Measurements from ENCODE around the gene CNTN4. TPM values are rescaled to one million over a fixed set of nuclear protein-coding genes. Genes with fewer than 3 reads are reported as not detected.

CNTN4 gene
- total and polyA plus RNA-seq, 2 experiments from 2014 or later = 0.91 to 4.0 TPM

- no peaks in the 10 kb centered on the region for H3K27me3 Mint-ChIP-seq (ENCODE audit: insufficient read depth, low read depth, poor library complexity)
- H3K36me3 Mint-ChIP-seq (ENCODE audit: low read depth) = peaks cover 30% of the 10 kb centered on the region
- Histone ChIP-seq H3K27me3 (ENCODE audit: insufficient read depth) (no peaks in the 10 kb centered on the region), H4K20me1 (replicated peaks; ENCODE audit: insufficient read depth) (no peaks in the 10 kb centered on the region), H3K27ac (ENCODE audit: low read depth) (no peak overlapping the region), H3K4me3 (no peak overlapping the region), H3K4me1 (ENCODE audit: insufficient read depth) (peaks cover 37% of the 10 kb centered on the region), H2AFZ (no peak overlapping the region), H3K36me3 (ENCODE audit: insufficient read depth) (no peaks in the 10 kb centered on the region), H3K9me2 (ENCODE audit: insufficient read depth) (no peaks in the 10 kb centered on the region; the same call in 1 of the 2 replicates), H3K79me2 (replicated peaks; ENCODE audit: insufficient read depth) (no peaks in the 10 kb centered on the region), H3K4me2 (peak overlapping the region; percentile 61), H3F3A (replicated peaks; ENCODE audit: low read depth) (no peaks in the 10 kb centered on the region)
- no peak for ATAC-seq
- H3K27ac Mint-ChIP-seq = no peak overlapping the region
- peaks cover 97% of the 10 kb centered on the region for H3K9me3 Mint-ChIP-seq
- no peak for TF ChIP-seq NANOG (IDR thresholded peaks at IDR 0.05; ENCODE audit: borderline replicate concordance)
- peak in 1 of 2 experiments; percentile 37; a peak in 3 of 4 replicates for TF ChIP-seq CTCF (conservative IDR thresholded peaks at IDR 0.05; ENCODE audit: low read depth in 2 of 2)
- peak; percentile 8 for DNase-seq (ENCODE audit: low spot score)
- no peaks in the 10 kb centered on the region for H3K4me1 Mint-ChIP-seq
- no peak overlapping the region for H3K4me3 Mint-ChIP-seq
Observed at GRCh38 chr3:2898591-2899353, 800.1 kb downstream of the CNTN4 start.

GRCh38 chr3:2904054-2904453 lies 805.4 kb downstream of the CNTN4 start:
- H3K36me3 ChIP-seq (ENCODE audit: insufficient read depth) = no peaks in the 10 kb centered on the region
- ATAC-seq = no peak
- no peaks in the 10 kb centered on the region for H3K27me3 ChIP-seq (ENCODE audit: insufficient read depth)
- Mint-ChIP-seq H3K36me3 (ENCODE audit: low read depth) (peaks cover 35% of the 10 kb centered on the region), H3K4me1 (no peaks in the 10 kb centered on the region), H3K9me3 (peaks cover 93% of the 10 kb centered on the region), H3K27ac (no peak overlapping the region), H3K4me3 (no peak overlapping the region), H3K27me3 (ENCODE audit: insufficient read depth, low read depth, poor library complexity) (peaks cover 2% of the 10 kb centered on the region)
- no peaks in the 10 kb centered on the region for H3K79me2 ChIP-seq (replicated peaks; ENCODE audit: insufficient read depth)
- H3K27ac ChIP-seq (ENCODE audit: low read depth) = no peak overlapping the region
- H3K4me3 ChIP-seq = no peak overlapping the region
- H3K9me2 ChIP-seq (ENCODE audit: insufficient read depth) = no peaks in the 10 kb centered on the region; the same call in 1 of the 2 replicates
- H3K4me2 ChIP-seq = 0 out of 2 replicates have a peak overlapping the region, but pooled peaks have one; percentile 11
- no peak for DNase-seq (ENCODE audit: low spot score)
- H3F3A ChIP-seq (replicated peaks; ENCODE audit: low read depth) = no peaks in the 10 kb centered on the region
- H3K4me1 ChIP-seq (ENCODE audit: insufficient read depth) = peaks cover 31% of the 10 kb centered on the region
- no peaks in the 10 kb centered on the region for H4K20me1 ChIP-seq (replicated peaks; ENCODE audit: insufficient read depth)
- no peak overlapping the region for H2AFZ ChIP-seq
- TF ChIP-seq NANOG (IDR thresholded peaks at IDR 0.05; ENCODE audit: borderline replicate concordance) (no peak), CREB1 (CRISPR knock-in tag; IDR thresholded peaks at IDR 0.05; ENCODE audit: low read depth) (no peak), ETS1 (IDR thresholded peaks at IDR 0.05) (no peak), ZNF331 (CRISPR knock-in tag; IDR thresholded peaks at IDR 0.05; ENCODE audit: low read depth) (no peak), POLR2AphosphoS5 (IDR thresholded peaks at IDR 0.05; ENCODE audit: low read depth) (no peak), JUNB (IDR thresholded peaks at IDR 0.05; ENCODE audit: unreplicated experiment) (no peak), ZNF462 (CRISPR knock-in tag; IDR thresholded peaks at IDR 0.05) (no peak), EZH2 (IDR thresholded peaks at IDR 0.05; ENCODE audit: low read depth, unreplicated experiment) (no peak), CTCF (conservative IDR thresholded peaks at IDR 0.05; ENCODE audit: low read depth in 2 of 2) (no peak)

All from GM23338 (cell line).